Effector memory CD8-positive, alpha-beta T cell (primary cell): Measurements from ENCODE around the gene PAPSS2.
"Not testable (repeated sequence)": the region's sequence is repeated elsewhere in the genome, so short reads cannot be mapped to it uniquely, and the experiment has no call there.

Experiments
- ATAC-seq: fragments of 150-1000 bp; cut with Tn5 transposase; replicated peaks from 2 replicates; pipeline ENCODE4 v1.10.0; 2021; ENCODE audit warnings: mild to moderate bottlenecking, moderate library complexity
- DNase-seq, 3 experiments: peaks; one replicate each; pipeline ENCODE4 v3.0.0; 2021
- H3K27ac Mint-ChIP-seq, 2 donors: one replicate each; pipeline ENCODE4 v1.8.0; 2022; ENCODE audit warnings: mild to moderate bottlenecking in 2 of 2, mixed read lengths in 2 of 2, moderate library complexity in 2 of 2
- H3K27me3 Mint-ChIP-seq, 2 donors: one replicate each; pipeline ENCODE4 v1.8.0; 2022; ENCODE audit warnings: mixed read lengths in 2 of 2
- H3K36me3 Mint-ChIP-seq: one replicate; pipeline ENCODE4 v1.8.0; 2022; ENCODE audit warnings: mild to moderate bottlenecking, moderate library complexity, mixed read lengths; ENCODE audit not compliant: insufficient read depth
- H3K4me1 Mint-ChIP-seq, 2 donors: one replicate each; pipeline ENCODE4 v1.8.0; 2022; ENCODE audit warnings: low read depth in 2 of 2, mixed read lengths in 2 of 2
- H3K4me3 Mint-ChIP-seq, 2 donors: one replicate each; pipeline ENCODE4 v1.8.0; 2022; ENCODE audit warnings: mild to moderate bottlenecking in 2 of 2, mixed read lengths in 2 of 2, moderate library complexity in 2 of 2
- H3K9me3 Mint-ChIP-seq, 2 donors: one replicate each; pipeline ENCODE4 v1.8.0; 2022; ENCODE audit warnings: mixed read lengths in 2 of 2
- total RNA-seq, 9 experiments: gene quantifications; one replicate each; lab custom pipeline; 2026; lab: John Stamatoyannopoulos, UW

Gene PAPSS2
- total RNA-seq: 0 to 1.6 (median 0) reads per million in 9 experiments

DNA sequence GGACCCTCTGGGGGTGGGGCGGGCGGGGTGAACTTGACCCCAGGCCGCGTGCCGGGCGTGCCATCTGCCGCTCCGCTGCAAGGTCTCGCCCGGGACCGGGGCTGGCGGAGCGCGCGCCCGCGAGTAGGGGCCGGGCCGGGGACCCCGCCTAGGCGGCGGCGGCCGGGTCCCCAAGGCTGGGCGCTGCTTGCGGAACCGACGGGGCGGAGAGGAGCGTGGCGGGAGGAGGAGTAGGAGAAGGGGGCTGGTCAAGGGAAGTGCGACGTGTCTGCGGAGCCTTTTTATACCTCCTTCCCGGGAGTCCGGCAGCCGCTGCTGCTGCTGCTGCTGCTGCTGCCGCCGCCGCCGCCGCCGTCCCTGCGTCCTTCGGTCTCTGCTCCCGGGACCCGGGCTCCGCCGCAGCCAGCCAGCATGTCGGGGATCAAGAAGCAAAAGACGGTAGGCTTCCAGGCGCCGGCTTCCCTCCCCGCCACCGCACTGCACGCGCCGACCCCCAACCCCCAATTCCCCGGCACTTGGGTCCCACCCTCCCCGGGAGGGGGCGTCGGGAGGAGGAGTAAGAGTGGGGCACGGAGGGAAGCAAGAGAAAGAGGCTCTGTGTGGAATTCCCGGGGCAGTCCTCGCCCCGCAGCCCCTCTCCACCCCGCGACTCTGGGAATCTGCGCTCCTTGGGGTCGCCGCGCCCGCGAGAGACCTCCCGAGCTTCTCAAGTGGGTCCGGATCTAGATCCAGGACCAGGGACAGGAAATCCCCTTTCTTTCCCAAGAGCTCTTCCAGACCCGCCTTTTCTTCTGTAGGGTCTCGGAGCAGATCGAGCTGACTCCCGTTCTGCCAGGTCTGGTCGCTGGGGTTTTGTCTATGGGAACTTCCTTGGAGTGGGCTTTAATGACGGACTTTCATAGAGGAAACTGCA, at the start of gene PAPSS2:
Gene PAPSS2, plus strand, starts transcription at position 308 of the 913 bp plus-strand sequence. Its CDS starts 104 bp downstream, at position 412.
- H3K9me3 Mint-ChIP-seq: no peaks in the 10 kb centered on the region
- DNase-seq: peak in 1 of 3 experiments; percentile 5
- peak; percentile 48 for ATAC-seq

DNA sequence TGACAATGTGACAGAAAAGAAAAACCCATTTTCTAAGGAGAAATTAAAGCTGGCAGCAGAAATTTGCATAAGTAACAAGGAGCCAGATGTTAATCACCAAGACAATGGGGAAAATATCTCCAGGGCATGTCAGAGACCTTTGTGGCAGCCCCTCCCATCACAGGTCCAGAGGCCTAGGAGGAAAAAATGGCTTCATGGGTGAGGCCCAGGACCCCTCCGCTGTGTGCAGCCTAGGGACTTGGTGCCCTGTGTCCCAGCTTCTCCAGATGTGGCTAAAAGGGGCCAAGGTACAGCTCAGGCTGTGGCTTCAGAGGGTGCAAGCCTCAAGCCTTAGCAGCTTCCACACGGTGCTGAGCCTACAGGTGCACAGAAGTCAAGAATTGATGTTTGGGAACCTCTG, 48.3 kb upstream of the PAPSS2 start:
- not testable (repeated sequence) for H3K27ac Mint-ChIP-seq, H3K27me3 Mint-ChIP-seq, H3K4me3 Mint-ChIP-seq

More for the DNA sequence above, at the start of gene PAPSS2:
- H3K36me3 Mint-ChIP-seq: peaks cover 7% of the 10 kb centered on the region
- peaks cover 9 to 13% of the 10 kb centered on the region in 2 donors for H3K4me1 Mint-ChIP-seq
- H3K27ac Mint-ChIP-seq: no peak within 1 kb of the TSS
- H3K27me3 Mint-ChIP-seq: peaks cover 55 to 77% of the 10 kb centered on the region in 2 donors
- peak within 1 kb of the TSS; percentile 76 to 85 for H3K4me3 Mint-ChIP-seq

GRCh38 chr10:87612115-87612514, 47.6 kb upstream of the PAPSS2 start:
- H3K36me3 Mint-ChIP-seq: no peaks in the 10 kb centered on the region
- no peaks in the 10 kb centered on the region for H3K9me3 Mint-ChIP-seq
- DNase-seq (no peak), ATAC-seq (no peak)
- H3K4me1 Mint-ChIP-seq: no peaks in the 10 kb centered on the region
- peaks cover 9 to 10% of the 10 kb centered on the region in 2 donors for H3K27me3 Mint-ChIP-seq
- no peak overlapping the region for H3K27ac Mint-ChIP-seq
- H3K4me3 Mint-ChIP-seq: no peak overlapping the region

More for the DNA sequence above, 48.3 kb upstream of the PAPSS2 start:
- not testable (repeated sequence) for ATAC-seq, H3K9me3 Mint-ChIP-seq, H3K36me3 Mint-ChIP-seq, DNase-seq, H3K4me1 Mint-ChIP-seq

DNA sequence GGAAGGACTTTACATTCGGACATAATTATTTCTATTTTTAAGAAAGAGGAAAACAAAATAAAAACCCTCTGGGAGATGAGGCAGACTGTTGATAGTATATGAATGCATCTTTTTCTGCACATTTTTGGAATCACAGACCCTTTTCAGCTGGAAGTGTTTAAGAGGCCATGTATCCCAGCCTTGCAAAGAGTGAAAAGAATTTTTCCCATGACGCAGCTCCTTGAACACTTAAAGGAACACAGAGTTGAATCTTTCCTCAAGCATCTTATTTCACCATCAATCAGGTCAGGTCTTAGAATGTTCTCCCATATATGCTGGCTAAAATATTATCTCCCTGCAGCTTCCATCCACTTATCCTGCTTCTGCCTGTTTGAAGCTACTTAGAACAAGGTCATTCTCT, 45.9 kb upstream of the PAPSS2 start:
- Mint-ChIP-seq H3K36me3 (no peaks in the 10 kb centered on the region), H3K4me3 (no peak overlapping the region), H3K9me3 (no peaks in the 10 kb centered on the region), H3K27ac (no peak overlapping the region), H3K4me1 (no peaks in the 10 kb centered on the region), H3K27me3 (peaks cover 14 to 24% of the 10 kb centered on the region in 2 donors)
- DNase-seq: no peak
- ATAC-seq: no peak

GRCh38 chr10:87615856-87616255, 43.8 kb upstream of the PAPSS2 start:
- Mint-ChIP-seq H3K36me3 (no peaks in the 10 kb centered on the region), H3K9me3 (no peaks in the 10 kb centered on the region), H3K27ac (no peak overlapping the region), H3K27me3 (peaks cover 24 to 38% of the 10 kb centered on the region in 2 donors), H3K4me3 (no peak overlapping the region), H3K4me1 (no peaks in the 10 kb centered on the region)
- ATAC-seq: no peak
- DNase-seq: no peak

GRCh38 chr10:87617503-87617902, 42.2 kb upstream of the PAPSS2 start:
- ATAC-seq (no peak), DNase-seq (no peak)
- Mint-ChIP-seq H3K36me3 (no peaks in the 10 kb centered on the region), H3K9me3 (no peaks in the 10 kb centered on the region), H3K27ac (no peak overlapping the region), H3K27me3 (peaks cover 28 to 46% of the 10 kb centered on the region in 2 donors), H3K4me1 (no peaks in the 10 kb centered on the region), H3K4me3 (no peak overlapping the region)

DNA sequence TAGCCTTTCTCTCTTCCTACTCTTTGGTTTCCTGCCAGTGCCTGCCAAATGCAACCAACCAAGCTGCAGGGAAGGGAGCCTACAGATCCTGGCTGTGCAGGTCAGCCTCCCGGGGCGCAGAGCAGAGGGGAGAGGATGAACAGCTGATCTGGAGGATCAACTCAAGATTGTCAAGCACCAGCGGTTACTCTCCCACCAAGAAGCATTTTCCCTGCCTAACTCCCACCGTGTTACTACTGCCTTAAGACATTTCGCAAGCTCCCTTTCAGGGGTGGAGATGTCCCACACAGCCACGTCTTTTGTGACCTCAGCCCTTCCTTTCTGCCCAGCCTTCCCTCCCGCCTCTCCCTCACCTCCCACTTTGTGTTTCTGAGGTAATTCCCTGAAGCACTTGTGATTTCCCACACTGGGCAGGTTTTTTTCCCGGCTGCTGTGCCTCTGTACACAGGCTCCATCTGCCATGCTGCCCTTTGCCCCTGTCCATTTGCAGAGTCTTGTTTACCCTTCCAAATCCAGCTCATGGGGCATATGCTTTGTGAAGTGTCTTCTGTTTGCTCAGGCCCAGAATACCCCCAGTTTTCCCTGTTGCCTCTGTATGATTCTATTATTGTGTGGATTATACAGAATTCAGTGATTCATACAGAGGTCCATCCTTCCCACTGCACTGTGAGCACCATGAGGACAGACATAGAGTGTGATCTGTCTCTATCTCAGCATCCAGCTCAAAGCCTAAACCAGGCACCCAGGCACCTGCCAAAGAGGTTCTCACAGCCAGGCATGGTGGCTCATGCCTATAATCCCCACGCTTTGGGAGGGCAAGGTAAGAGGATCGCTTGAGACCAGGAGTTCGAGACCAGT, 40.9 kb upstream of the PAPSS2 start:
- no peaks in the 10 kb centered on the region for H3K4me1 Mint-ChIP-seq
- H3K36me3 Mint-ChIP-seq: no peaks in the 10 kb centered on the region
- ATAC-seq (no peak), DNase-seq (no peak)
- H3K4me3 Mint-ChIP-seq: no peak overlapping the region
- H3K9me3 Mint-ChIP-seq: no peaks in the 10 kb centered on the region
- H3K27ac Mint-ChIP-seq: no peak overlapping the region
- H3K27me3 Mint-ChIP-seq: peaks cover 30 to 50% of the 10 kb centered on the region in 2 donors

- H3K27me3 Mint-ChIP-seq: peaks cover 26 to 50% of the 10 kb centered on the region in 2 donors
- H3K4me3 Mint-ChIP-seq: no peak overlapping the region
- no peaks in the 10 kb centered on the region for H3K4me1 Mint-ChIP-seq
- ATAC-seq (no peak), DNase-seq (no peak)
- no peak overlapping the region for H3K27ac Mint-ChIP-seq
- H3K36me3 Mint-ChIP-seq: no peaks in the 10 kb centered on the region
- H3K9me3 Mint-ChIP-seq: no peaks in the 10 kb centered on the region
Observed at GRCh38 chr10:87619705-87620104, 40.0 kb upstream of the PAPSS2 start.

DNA sequence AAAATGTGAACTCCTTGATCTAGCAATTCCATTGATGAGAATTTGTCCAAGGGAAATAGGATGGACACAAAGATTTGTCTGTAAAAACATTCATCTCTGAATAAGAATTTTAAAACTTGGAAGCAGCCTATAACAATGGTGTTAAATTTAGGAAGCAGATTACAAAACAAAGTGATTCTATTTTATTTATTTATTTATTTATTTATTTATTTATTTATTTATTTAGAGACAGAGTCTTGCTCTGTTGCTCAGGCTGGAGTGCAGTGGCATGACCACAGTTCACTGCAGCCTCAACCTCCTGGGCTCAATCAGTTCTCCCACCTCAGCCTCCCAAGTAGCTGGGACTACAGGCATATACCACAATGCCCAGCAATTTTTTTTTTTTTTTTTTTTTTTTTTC, 38.2 kb upstream of the PAPSS2 start:
- H3K36me3 Mint-ChIP-seq: not testable (repeated sequence)

GRCh38 chr10:87622314-87623004, 37.2 kb upstream of the PAPSS2 start:
- no peaks in the 10 kb centered on the region for H3K9me3 Mint-ChIP-seq
- H3K4me1 Mint-ChIP-seq: no peaks in the 10 kb centered on the region
- H3K27me3 Mint-ChIP-seq: peaks cover 26 to 39% of the 10 kb centered on the region in 2 donors
- ATAC-seq (no peak), DNase-seq (no peak)
- no peak overlapping the region for H3K4me3 Mint-ChIP-seq
- H3K27ac Mint-ChIP-seq: no peak overlapping the region
- no peaks in the 10 kb centered on the region for H3K36me3 Mint-ChIP-seq

More for the DNA sequence above, 38.2 kb upstream of the PAPSS2 start:
- H3K27me3 Mint-ChIP-seq: peaks cover 26 to 43% of the 10 kb centered on the region in 2 donors
- not testable (repeated sequence) for H3K4me1 Mint-ChIP-seq, H3K9me3 Mint-ChIP-seq, H3K4me3 Mint-ChIP-seq, ATAC-seq, H3K27ac Mint-ChIP-seq, DNase-seq

- no peaks in the 10 kb centered on the region for H3K9me3 Mint-ChIP-seq
Observed at GRCh38 chr10:87623191-87623590, 36.5 kb upstream of the PAPSS2 start.

GRCh38 chr10:87625661-87626060, 34.0 kb upstream of the PAPSS2 start:
- no peak for ATAC-seq

More at GRCh38 chr10:87623191-87623590, 36.5 kb upstream of the PAPSS2 start:
- no peaks in the 10 kb centered on the region for H3K36me3 Mint-ChIP-seq
- no peak for DNase-seq
- no peak for ATAC-seq
- H3K27ac Mint-ChIP-seq: no peak overlapping the region
- H3K27me3 Mint-ChIP-seq: peaks cover 26 to 32% of the 10 kb centered on the region in 2 donors
- H3K4me1 Mint-ChIP-seq: no peaks in the 10 kb centered on the region
- H3K4me3 Mint-ChIP-seq: no peak overlapping the region

GRCh38 chr10:87626422-87626892, 33.2 kb upstream of the PAPSS2 start:
- no peak for ATAC-seq
- Mint-ChIP-seq H3K4me3 (no peak overlapping the region), H3K36me3 (no peaks in the 10 kb centered on the region), H3K4me1 (no peaks in the 10 kb centered on the region), H3K9me3 (no peaks in the 10 kb centered on the region), H3K27me3 (peaks cover 7 to 8% of the 10 kb centered on the region in 2 donors), H3K27ac (no peak overlapping the region)
- DNase-seq: no peak

More at GRCh38 chr10:87625661-87626060, 34.0 kb upstream of the PAPSS2 start:
- Mint-ChIP-seq H3K36me3 (no peaks in the 10 kb centered on the region), H3K4me3 (no peak overlapping the region), H3K9me3 (no peaks in the 10 kb centered on the region), H3K27me3 (peaks cover 14 to 15% of the 10 kb centered on the region in 2 donors), H3K4me1 (no peaks in the 10 kb centered on the region), H3K27ac (no peak overlapping the region)
- DNase-seq: no peak
